A549 (cell line): ENCODE measurements around the gene RAB4B. TPM values are rescaled to one million over a fixed set of nuclear protein-coding genes. Genes with fewer than 3 reads are reported as not detected.

ENCODE experiments used
- ATAC-seq, 2 experiments: fragments of 200-7000 bp in 1 of 2; fragments of >200 bp in 1 of 2; cut with Nextera tagmentation in 1 of 2; cut with Tn5 transposase in 1 of 2; 3 replicates each; pipeline versions ENCODE4 v1.8.0 to v1.9.1; 2018 to 2020; ENCODE audit warnings: mild to moderate bottlenecking in 1 of 2, moderate library complexity in 1 of 2
- CTCF ChIA-PET: fragments of 300-600 bp; sonication (Branson Sonifier 250); formaldehyde crosslinking; extraction: SDS; loops from one replicate; lab custom pipeline; 2021; ENCODE audit warnings: antibody characterized with exemption, inconsistent platforms; lab: Yijun Ruan, JAX
- POLR2A ChIA-PET: fragments of 350-600 bp; formaldehyde crosslinking; extraction: SDS; loops from one replicate; lab custom pipeline; 2021; ENCODE audit warnings: antibody characterized with exemption, inconsistent platforms; lab: Yijun Ruan, JAX
- DNase-seq, 2 experiments: peaks; one replicate each; pipeline versions ENCODE4 v3.0.0 to v3.0.0-alpha.2; 2011 to 2016; ENCODE audit warnings: low read depth in 1 of 2, low spot score in 1 of 2
- FAIRE-seq: peaks from 2 replicates; lab custom pipeline; 2011; peaks lifted over from hg19 to GRCh38; lab: Jason Lieb, UNC
- H3K27ac ChIP-seq, 2 experiments: fragments of >200 bp; sonication (Bioruptor Twin); formaldehyde crosslinking; 3 replicates each; pipeline ENCODE4 v1.5.1; 2016 to 2017
- H3K4me1 ChIP-seq: fragments of >200 bp; sonication (Bioruptor Twin); formaldehyde crosslinking; 3 replicates; pipeline ENCODE4 v1.6.1; 2016
- H3K4me2 ChIP-seq: fragments of >200 bp; sonication (Bioruptor Twin); formaldehyde crosslinking; 3 replicates; pipeline ENCODE4 v1.6.1; 2016
- H3K4me3 ChIP-seq: fragments of >200 bp; sonication (Bioruptor Twin); formaldehyde crosslinking; 3 replicates; pipeline ENCODE4 v1.5.1; 2016
- H3K9me3 ChIP-seq: fragments of >200 bp; sonication (Bioruptor Twin); formaldehyde crosslinking; 3 replicates; pipeline ENCODE4 v1.6.1; 2016
- CEBPB ChIP-seq, 2 experiments: fragments of >200 bp in 1 of 2; sonication (Bioruptor Twin) in 1 of 2; formaldehyde crosslinking in 1 of 2; IDR thresholded peaks; 2 replicates each; pipeline ENCODE4 v1.6.1; 2012 to 2016
- CHD2 ChIP-seq: fragments of 150-350 bp; IDR thresholded peaks from 2 replicates; pipeline ENCODE4 v1.6.1; 2014; ENCODE audit warnings: low read length; ENCODE audit not compliant: partially characterized antibody
- CHD4 ChIP-seq: fragments of 200-600 bp; sonication (generic); IDR thresholded peaks from 2 replicates; pipeline ENCODE4 v1.6.1; 2016; ENCODE audit warnings: antibody characterized with exemption, mild to moderate bottlenecking, borderline replicate concordance
- ESRRA ChIP-seq: fragments of 150-350 bp; IDR thresholded peaks from 2 replicates; pipeline ENCODE4 v1.6.1; 2014; ENCODE audit warnings: mild to moderate bottlenecking, low read length, borderline replicate concordance
- FOSB ChIP-seq: fragments of 250-450 bp; sonication (Bioruptor Pico); IDR thresholded peaks from 2 replicates; pipeline ENCODE4 v1.5.0; 2020; ENCODE audit warnings: mild to moderate bottlenecking, moderate library complexity
- FOSL2 ChIP-seq, 2 experiments: fragments of 450-650 bp in 1 of 2; fragments of >200 bp in 1 of 2; sonication (Bioruptor Twin) in 1 of 2; formaldehyde crosslinking; IDR thresholded peaks; 2 replicates each; pipeline versions ENCODE4 v1.5.0 to v1.6.1; 2016 to 2020; ENCODE audit warnings: mild to moderate bottlenecking in 1 of 2, moderate library complexity in 1 of 2
- FOXS1 ChIP-seq: fragments of 250-450 bp; sonication (Bioruptor Pico); IDR thresholded peaks from 2 replicates; pipeline ENCODE4 v1.5.0; 2020; ENCODE audit warnings: mild to moderate bottlenecking, moderate library complexity
- HEYL ChIP-seq: fragments of 250-450 bp; sonication (Bioruptor Pico); IDR thresholded peaks from 2 replicates; pipeline ENCODE4 v1.8.0; 2021; ENCODE audit warnings: mild to moderate bottlenecking, moderate library complexity
- HOXA7 ChIP-seq: fragments of 250-450 bp; sonication (Bioruptor Pico); IDR thresholded peaks from 2 replicates; pipeline ENCODE4 v1.5.0; 2020; ENCODE audit warnings: mild to moderate bottlenecking, moderate library complexity
- MAZ ChIP-seq: fragments of 150-350 bp; IDR thresholded peaks from 2 replicates; pipeline ENCODE4 v1.6.1; 2014; ENCODE audit warnings: antibody characterized with exemption, low read depth, low read length, borderline replicate concordance
- MYC ChIP-seq: IDR thresholded peaks from 2 replicates; pipeline ENCODE4 v1.6.1; 2012; ENCODE audit warnings: mild to moderate bottlenecking, inconsistent platforms, low read length, improper control_type of control experiment, borderline replicate concordance
- NPAS2 ChIP-seq: fragments of 250-450 bp; sonication (Bioruptor Pico); IDR thresholded peaks from 2 replicates; pipeline ENCODE4 v1.8.0; 2022; ENCODE audit warnings: mild to moderate bottlenecking, moderate library complexity, borderline replicate concordance
- PHF8 ChIP-seq: fragments of 200-600 bp; sonication (generic); IDR thresholded peaks from 2 replicates; pipeline ENCODE4 v1.6.1; 2016; ENCODE audit warnings: low read depth, mild to moderate bottlenecking, antibody characterized with exemption, moderate library complexity, borderline replicate concordance
- POLR2A ChIP-seq: IDR thresholded peaks from 2 replicates; pipeline ENCODE4 v1.6.1; 2012; ENCODE audit warnings: mild to moderate bottlenecking, low read length
- TFCP2L1 ChIP-seq: fragments of 250-450 bp; sonication (Bioruptor Pico); IDR thresholded peaks from 2 replicates; pipeline ENCODE4 v1.5.0; 2021; ENCODE audit warnings: mild to moderate bottlenecking
- TP53 ChIP-seq: fragments of 250-450 bp; sonication (Bioruptor Pico); IDR thresholded peaks from 2 replicates; pipeline ENCODE4 v1.5.0; 2021; ENCODE audit warnings: mild to moderate bottlenecking, moderate library complexity
- ZFP36 ChIP-seq: fragments of 450-650 bp; IDR thresholded peaks from 2 replicates; pipeline ENCODE4 v1.6.1; 2014; ENCODE audit warnings: borderline replicate concordance; ENCODE audit not compliant: partially characterized antibody
- ZSCAN20 ChIP-seq: fragments of 250-450 bp; sonication (Bioruptor Pico); IDR thresholded peaks from 2 replicates; pipeline ENCODE4 v1.8.0; 2022; ENCODE audit warnings: mild to moderate bottlenecking, moderate library complexity
- WGBS: methylation state at CpG from one replicate; pipeline ENCODE4 v1.1.6; 2017; ENCODE audit errors: missing lambda C conversion rate; 5-methylcytosine and 5-hydroxymethylcytosine counted together
- polyA plus RNA-seq, 4 experiments: library from polyadenylated mRNA; depleted of rRNA in 3 of 4; stranded (reverse); fragments of >200 nt; fragmentation: RNase III in 1 of 4; extraction: RNeasy Plus Mini Kit Qiagen cat#74134 plus additional on column Dnase treatment in 1 of 4; gene quantifications; 2 replicates in 3 of 4; 3 replicates in 1 of 4; pipeline ENCODE4 v1.2.3, GENCODE V29; 2011 to 2017
- TF ChIP-seq, protein P1 (sequence below): IDR thresholded peaks from 2 replicates; pipeline ENCODE4 v1.6.1; 2012
- TF ChIP-seq, protein P2 (sequence below): fragments of 250-450 bp; sonication (Bioruptor Pico); IDR thresholded peaks from 2 replicates; pipeline ENCODE4 v1.5.0; 2021; ENCODE audit warnings: mild to moderate bottlenecking, moderate library complexity, borderline replicate concordance
- TF ChIP-seq, protein P3 (sequence below): fragments of >200 bp; sonication (Bioruptor Twin); formaldehyde crosslinking; IDR thresholded peaks from 2 replicates; pipeline ENCODE4 v1.6.1; 2016
- TF ChIP-seq, protein P4 (sequence below): fragments of >200 bp; sonication (Bioruptor Twin); formaldehyde crosslinking; IDR thresholded peaks from 3 replicates; pipeline ENCODE4 v1.5.1; 2016

The RAB4B gene
- polyA plus RNA-seq, 2 of the 4 experiments (the other 2 are of a cell fraction) = 20.7 to 22.9 TPM

DNA sequence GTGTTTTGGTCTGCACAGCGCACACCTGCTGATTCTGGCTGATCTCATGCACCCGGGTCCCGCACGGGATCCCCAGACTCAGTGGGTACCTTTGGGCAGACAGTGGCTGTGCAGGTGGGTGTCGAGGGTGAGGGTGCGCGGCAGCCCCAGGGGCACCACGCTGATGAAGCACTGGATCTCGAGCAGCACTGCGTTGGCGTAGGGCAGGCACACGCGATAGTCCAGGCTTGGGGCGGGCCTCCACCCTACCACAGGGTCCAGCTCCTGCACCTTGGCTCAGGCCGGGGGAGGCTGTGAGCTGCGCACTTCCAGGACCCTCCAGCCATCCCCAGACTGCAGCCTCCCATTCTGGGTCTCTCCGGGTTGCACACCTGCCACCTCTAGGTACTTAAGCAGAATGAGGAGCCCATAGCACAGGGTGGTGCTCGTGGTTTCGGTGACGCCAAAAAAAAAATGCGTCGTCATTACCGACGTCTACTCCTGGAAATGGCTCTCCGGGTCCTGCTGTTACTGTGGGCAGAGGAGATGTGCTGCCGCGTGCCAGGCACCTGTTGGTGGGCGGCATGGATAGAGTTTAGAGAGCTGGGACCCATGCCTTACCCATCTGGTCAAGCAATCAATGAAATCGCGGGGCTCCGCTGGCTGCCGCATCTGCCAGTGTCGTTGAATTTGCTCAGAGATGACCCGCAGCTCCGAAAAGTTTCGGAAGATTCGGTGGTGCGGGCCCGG is 31.5 kb downstream of the RAB4B start:
- DNase-seq (no peak), FAIRE-seq (no peak), ATAC-seq (no peak)
- Histone ChIP-seq H3K4me1 (peaks cover 21% of the 10 kb centered on the region), H3K4me3 (no peak overlapping the region), H3K4me2 (no peak overlapping the region), H3K9me3 (no peaks in the 10 kb centered on the region), H3K27ac (no peak overlapping the region)
- TF ChIP-seq, protein P1, sequence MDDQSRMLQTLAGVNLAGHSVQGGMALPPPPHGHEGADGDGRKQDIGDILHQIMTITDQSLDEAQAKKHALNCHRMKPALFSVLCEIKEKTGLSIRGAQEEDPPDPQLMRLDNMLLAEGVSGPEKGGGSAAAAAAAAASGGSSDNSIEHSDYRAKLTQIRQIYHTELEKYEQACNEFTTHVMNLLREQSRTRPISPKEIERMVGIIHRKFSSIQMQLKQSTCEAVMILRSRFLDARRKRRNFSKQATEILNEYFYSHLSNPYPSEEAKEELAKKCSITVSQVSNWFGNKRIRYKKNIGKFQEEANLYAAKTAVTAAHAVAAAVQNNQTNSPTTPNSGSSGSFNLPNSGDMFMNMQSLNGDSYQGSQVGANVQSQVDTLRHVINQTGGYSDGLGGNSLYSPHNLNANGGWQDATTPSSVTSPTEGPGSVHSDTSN = 0 out of 2 replicates have a peak, but pooled peaks have one; percentile 20
- TF ChIP-seq, protein P2, sequence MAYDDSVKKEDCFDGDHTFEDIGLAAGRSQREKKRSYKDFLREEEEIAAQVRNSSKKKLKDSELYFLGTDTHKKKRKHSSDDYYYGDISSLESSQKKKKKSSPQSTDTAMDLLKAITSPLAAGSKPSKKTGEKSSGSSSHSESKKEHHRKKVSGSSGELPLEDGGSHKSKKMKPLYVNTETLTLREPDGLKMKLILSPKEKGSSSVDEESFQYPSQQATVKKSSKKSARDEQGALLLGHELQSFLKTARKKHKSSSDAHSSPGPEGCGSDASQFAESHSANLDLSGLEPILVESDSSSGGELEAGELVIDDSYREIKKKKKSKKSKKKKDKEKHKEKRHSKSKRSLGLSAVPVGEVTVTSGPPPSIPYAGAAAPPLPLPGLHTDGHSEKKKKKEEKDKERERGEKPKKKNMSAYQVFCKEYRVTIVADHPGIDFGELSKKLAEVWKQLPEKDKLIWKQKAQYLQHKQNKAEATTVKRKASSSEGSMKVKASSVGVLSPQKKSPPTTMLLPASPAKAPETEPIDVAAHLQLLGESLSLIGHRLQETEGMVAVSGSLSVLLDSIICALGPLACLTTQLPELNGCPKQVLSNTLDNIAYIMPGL = no peak
- TF ChIP-seq MYC = no peak
- TF ChIP-seq CHD2 = peak; percentile 16
- no peak for TF ChIP-seq FOSL2 (IDR thresholded peaks at IDR 0.05)
- no peak for TF ChIP-seq FOSL2 (CRISPR knock-in tag; IDR thresholded peaks at IDR 0.05)
- 95% methylated on average over 39 of the region's 39 CpGs for WGBS
- ChIA-PET CTCF (interaction anchor here (0.8 to 15.7 kb wide), 5 partner anchors 10 to 175 kb away, joined by 3 to 162 read pairs (median 3); partner anchors contain the start of gene EGLN2), POLR2A (no interaction called here)

DNA sequence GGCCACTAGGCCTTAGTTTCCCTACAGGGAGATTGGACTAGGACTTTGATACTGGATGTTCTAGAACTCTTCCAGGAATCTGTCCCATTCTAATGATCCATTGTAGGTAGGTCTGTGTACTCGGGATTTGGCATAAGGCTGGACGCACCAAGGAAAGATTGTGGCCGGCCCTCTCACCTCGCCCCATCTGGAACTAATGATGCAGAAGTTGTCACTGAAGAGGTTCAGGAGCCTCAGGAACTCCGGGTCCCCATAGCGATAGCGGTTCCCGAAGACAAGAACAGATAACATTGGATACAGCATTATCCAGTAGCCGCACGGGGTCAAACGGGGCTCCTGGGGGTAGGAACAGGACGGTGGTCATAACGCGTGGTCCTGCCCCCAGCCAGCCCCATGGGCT is 32.1 kb downstream of the RAB4B start:
- peaks cover 19% of the 10 kb centered on the region for H3K4me1 ChIP-seq
- ATAC-seq (no peak), DNase-seq (no peak)
- CTCF ChIA-PET = interaction anchor here (1.1 to 15.7 kb wide), 3 partner anchors 10 to 148 kb away, joined by 3 to 162 read pairs (median 146); no protein-coding TSS in a partner anchor
- 95% methylated on average over 14 of the region's 14 CpGs for WGBS
- no peak overlapping the region for H3K27ac ChIP-seq
- H3K9me3 ChIP-seq = no peaks in the 10 kb centered on the region
- no peak overlapping the region; the same call in 2 of the 3 replicates for H3K4me2 ChIP-seq
- no peak overlapping the region for H3K4me3 ChIP-seq
- TF ChIP-seq FOXS1 = no peak
- TF ChIP-seq HOXA7 = no peak
- no peak for TF ChIP-seq PHF8
- no peak for TF ChIP-seq TP53
- no peak for TF ChIP-seq FOSB (CRISPR knock-in tag)
- TF ChIP-seq NPAS2 (CRISPR knock-in tag) = no peak
- TF ChIP-seq TFCP2L1 = no peak
- no peak for TF ChIP-seq CHD4
- no peak for TF ChIP-seq ESRRA
- no peak for TF ChIP-seq CEBPB (IDR thresholded peaks at IDR 0.05)
- TF ChIP-seq HEYL (CRISPR knock-in tag) = no peak
- no peak for TF ChIP-seq ZFP36
- TF ChIP-seq, protein P3, sequence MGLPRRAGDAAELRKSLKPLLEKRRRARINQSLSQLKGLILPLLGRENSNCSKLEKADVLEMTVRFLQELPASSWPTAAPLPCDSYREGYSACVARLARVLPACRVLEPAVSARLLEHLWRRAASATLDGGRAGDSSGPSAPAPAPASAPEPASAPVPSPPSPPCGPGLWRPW = no peak
- no peak for TF ChIP-seq MYC
- no peak for TF ChIP-seq MAZ
- no peak for TF ChIP-seq POLR2A
- no peak for TF ChIP-seq ZSCAN20
- TF ChIP-seq FOSL2 (IDR thresholded peaks at IDR 0.05) = no peak
- TF ChIP-seq FOSL2 (CRISPR knock-in tag; IDR thresholded peaks at IDR 0.05) = no peak
- TF ChIP-seq, protein P4, sequence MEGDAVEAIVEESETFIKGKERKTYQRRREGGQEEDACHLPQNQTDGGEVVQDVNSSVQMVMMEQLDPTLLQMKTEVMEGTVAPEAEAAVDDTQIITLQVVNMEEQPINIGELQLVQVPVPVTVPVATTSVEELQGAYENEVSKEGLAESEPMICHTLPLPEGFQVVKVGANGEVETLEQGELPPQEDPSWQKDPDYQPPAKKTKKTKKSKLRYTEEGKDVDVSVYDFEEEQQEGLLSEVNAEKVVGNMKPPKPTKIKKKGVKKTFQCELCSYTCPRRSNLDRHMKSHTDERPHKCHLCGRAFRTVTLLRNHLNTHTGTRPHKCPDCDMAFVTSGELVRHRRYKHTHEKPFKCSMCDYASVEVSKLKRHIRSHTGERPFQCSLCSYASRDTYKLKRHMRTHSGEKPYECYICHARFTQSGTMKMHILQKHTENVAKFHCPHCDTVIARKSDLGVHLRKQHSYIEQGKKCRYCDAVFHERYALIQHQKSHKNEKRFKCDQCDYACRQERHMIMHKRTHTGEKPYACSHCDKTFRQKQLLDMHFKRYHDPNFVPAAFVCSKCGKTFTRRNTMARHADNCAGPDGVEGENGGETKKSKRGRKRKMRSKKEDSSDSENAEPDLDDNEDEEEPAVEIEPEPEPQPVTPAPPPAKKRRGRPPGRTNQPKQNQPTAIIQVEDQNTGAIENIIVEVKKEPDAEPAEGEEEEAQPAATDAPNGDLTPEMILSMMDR = no peak
- TF ChIP-seq, all 56 proteins: peak for 0
- no peak for FAIRE-seq
- POLR2A ChIA-PET = no interaction called here
